ENCODE data around the gene CLDN12. TPM values are rescaled to one million over a fixed set of nuclear protein-coding genes. Genes with fewer than 3 reads are reported as not detected.
"Not testable (repeated sequence)": the region's sequence is repeated elsewhere in the genome, so short reads cannot be mapped to it uniquely, and the experiment has no call there.

The CLDN12 gene
- polyA plus RNA-seq, 3 donors, result 0.32 to 0.99 (median 0.60) TPM

DNA sequence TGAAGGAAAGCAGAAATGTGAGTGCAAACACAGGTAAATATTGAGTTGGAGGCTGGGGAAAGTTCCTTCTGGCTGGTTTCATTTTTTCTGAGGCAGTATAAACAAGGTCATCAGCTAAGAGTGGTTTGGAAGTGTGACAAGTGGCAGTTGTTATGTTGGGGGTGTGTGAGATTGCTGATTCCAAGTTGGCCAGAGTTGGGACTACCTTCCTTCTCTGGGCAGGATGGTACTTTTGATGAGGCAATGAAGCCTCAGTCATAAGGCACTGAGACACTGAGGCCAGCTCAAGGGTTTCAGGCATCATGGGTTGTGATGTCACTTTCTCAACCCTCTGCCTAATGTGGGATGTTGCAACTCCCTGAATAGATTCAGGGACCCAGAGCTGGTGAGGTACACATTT lies 58.0 kb downstream of the CLDN12 start:
- Mint-ChIP-seq H3K4me1 (peaks cover 16% of the 10 kb centered on the region), H3K4me3 (no peak overlapping the region), H3K27me3 (ENCODE audit: low read depth in 3 of 3) (peaks cover 1 to 5% (median 4%) of the 10 kb centered on the region in 3 donors), H3K9me3 (peaks cover 0 to 17% (median 4%) of the 10 kb centered on the region in 7 donors), H3K36me3 (no peaks in the 10 kb centered on the region), H3K27ac (peak overlapping the region in 1 of 7 donors; percentile 48)
- no peak overlapping the region for H3K9ac ChIP-seq (ENCODE audit: insufficient read depth, low read length, poor library complexity, severe bottlenecking)
- TF ChIP-seq, protein P1, sequence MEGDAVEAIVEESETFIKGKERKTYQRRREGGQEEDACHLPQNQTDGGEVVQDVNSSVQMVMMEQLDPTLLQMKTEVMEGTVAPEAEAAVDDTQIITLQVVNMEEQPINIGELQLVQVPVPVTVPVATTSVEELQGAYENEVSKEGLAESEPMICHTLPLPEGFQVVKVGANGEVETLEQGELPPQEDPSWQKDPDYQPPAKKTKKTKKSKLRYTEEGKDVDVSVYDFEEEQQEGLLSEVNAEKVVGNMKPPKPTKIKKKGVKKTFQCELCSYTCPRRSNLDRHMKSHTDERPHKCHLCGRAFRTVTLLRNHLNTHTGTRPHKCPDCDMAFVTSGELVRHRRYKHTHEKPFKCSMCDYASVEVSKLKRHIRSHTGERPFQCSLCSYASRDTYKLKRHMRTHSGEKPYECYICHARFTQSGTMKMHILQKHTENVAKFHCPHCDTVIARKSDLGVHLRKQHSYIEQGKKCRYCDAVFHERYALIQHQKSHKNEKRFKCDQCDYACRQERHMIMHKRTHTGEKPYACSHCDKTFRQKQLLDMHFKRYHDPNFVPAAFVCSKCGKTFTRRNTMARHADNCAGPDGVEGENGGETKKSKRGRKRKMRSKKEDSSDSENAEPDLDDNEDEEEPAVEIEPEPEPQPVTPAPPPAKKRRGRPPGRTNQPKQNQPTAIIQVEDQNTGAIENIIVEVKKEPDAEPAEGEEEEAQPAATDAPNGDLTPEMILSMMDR (IDR thresholded peaks at IDR 0.05), result no peak
- no peaks in the 10 kb centered on the region for H3K27me3 ChIP-seq (ENCODE audit: control insufficient read depth in 2 of 2, insufficient read depth in 2 of 2, low read length in 2 of 2)
- no peaks in the 10 kb centered on the region for H3K4me1 ChIP-seq (ENCODE audit: control insufficient read depth in 1 of 2, insufficient read depth in 2 of 2, low read length in 2 of 2)
- H3K27ac ChIP-seq (ENCODE audit: low read depth in 1 of 2, low read length in 2 of 2), result no peak overlapping the region
- peak; percentile 35 to 75 (median 56) for DNase-seq
- H2AFZ ChIP-seq (ENCODE audit: insufficient read depth, low read depth, low read length, poor library complexity, severe bottlenecking), result no peak overlapping the region
- H3K4me2 ChIP-seq (replicated peaks; ENCODE audit: extremely low read depth, low read length, poor library complexity, severe bottlenecking), result no peak overlapping the region
- no peaks in the 10 kb centered on the region for H3K79me2 ChIP-seq (ENCODE audit: insufficient read depth, low read length)
- intact Hi-C loops (cut with micrococcal nuclease), result loop anchor here in 1 of 2 donors (2.0 kb wide), 1 partner anchor 58 kb away; no protein-coding TSS in a partner anchor
- no peaks in the 10 kb centered on the region for H4K20me1 ChIP-seq (ENCODE audit: insufficient read depth, low read length)
- no peaks in the 10 kb centered on the region for H3K36me3 ChIP-seq (replicated peaks in 1 of 2; ENCODE audit: control insufficient read depth in 1 of 2, insufficient read depth in 2 of 2, low read length in 2 of 2)
- no peak overlapping the region for H3K4me3 ChIP-seq (replicated peaks in 1 of 3; ENCODE audit: low read depth in 2 of 3, low read length in 3 of 3)
- peaks cover 0 to 8% of the 10 kb centered on the region in 2 donors for H3K9me3 ChIP-seq (replicated peaks in 1 of 2; ENCODE audit: control insufficient read depth in 1 of 2, insufficient read depth in 1 of 2, low read length in 2 of 2)

DNA sequence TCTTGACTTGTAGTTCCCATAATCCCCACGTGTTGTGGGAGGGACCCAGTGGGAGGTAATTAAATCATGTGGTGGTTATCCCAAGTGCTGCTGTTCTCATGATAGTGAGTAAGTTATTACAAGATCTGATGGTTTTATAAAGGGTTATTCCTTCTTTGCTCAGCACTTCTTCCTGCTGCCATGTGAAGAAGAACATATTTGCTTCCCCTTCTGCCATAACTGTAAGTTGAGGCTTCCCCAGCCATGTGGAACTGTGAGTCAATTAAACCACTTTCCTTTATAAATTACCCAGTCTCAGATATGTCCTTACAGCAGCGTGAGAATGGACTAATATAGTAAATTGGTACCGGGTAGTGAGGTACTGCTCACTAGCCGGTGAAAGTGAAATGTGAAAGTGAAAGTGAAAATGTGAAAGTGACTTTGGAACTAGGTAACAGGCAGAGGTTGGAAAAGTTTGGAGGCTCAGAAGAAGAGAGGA lies 59.9 kb downstream of the CLDN12 start:
- H3K4me2 ChIP-seq (replicated peaks; ENCODE audit: extremely low read depth, low read length, poor library complexity, severe bottlenecking), result peak overlapping the region; percentile 60
- Mint-ChIP-seq H3K27ac (peak overlapping the region in 6 of 7 donors; percentile 10 to 71 (median 59)), H3K4me1 (peaks cover 16% of the 10 kb centered on the region), H3K9me3 (peaks cover 2 to 21% (median 4%) of the 10 kb centered on the region in 7 donors), H3K4me3 (peak overlapping the region; percentile 60 to 80)
- H3K36me3 ChIP-seq (replicated peaks in 1 of 2; ENCODE audit: control insufficient read depth in 1 of 2, insufficient read depth in 2 of 2, low read length in 2 of 2); H3K36me3 Mint-ChIP-seq; H4K20me1 ChIP-seq (ENCODE audit: insufficient read depth, low read length); H3K79me2 ChIP-seq (ENCODE audit: insufficient read depth, low read length); H3K27me3 ChIP-seq (ENCODE audit: control insufficient read depth in 2 of 2, insufficient read depth in 2 of 2, low read length in 2 of 2); H3K9me3 ChIP-seq (replicated peaks in 1 of 2; ENCODE audit: control insufficient read depth in 1 of 2, insufficient read depth in 1 of 2, low read length in 2 of 2); H3K4me1 ChIP-seq (ENCODE audit: control insufficient read depth in 1 of 2, insufficient read depth in 2 of 2, low read length in 2 of 2); intact Hi-C loops (cut with micrococcal nuclease); H3K27me3 Mint-ChIP-seq (ENCODE audit: low read depth in 3 of 3): not testable (repeated sequence)
- H3K9ac ChIP-seq (ENCODE audit: insufficient read depth, low read length, poor library complexity, severe bottlenecking), result peak overlapping the region; percentile 28
- peak overlapping the region in 1 of 2 donors; percentile 70 for H3K27ac ChIP-seq (ENCODE audit: low read depth in 1 of 2, low read length in 2 of 2)
- WGBS (ENCODE audit: insufficient coverage), result 0% methylated on average over 2 of the region's 4 CpGs
- DNase-seq, result peak; percentile 2 to 56 (median 27)
- H2AFZ ChIP-seq (ENCODE audit: insufficient read depth, low read depth, low read length, poor library complexity, severe bottlenecking), result peak overlapping the region; percentile 72
- H3K4me3 ChIP-seq (replicated peaks in 1 of 3; ENCODE audit: low read depth in 2 of 3, low read length in 3 of 3), result peak overlapping the region; percentile 30 to 74 (median 72)

Other genes starting within 250 kb of the CLDN12 start
- gene STEAP1, start 249.0 kb upstream of the CLDN12 start, polyA plus RNA-seq, result not detected
- not detected for gene STEAP2, start 191.7 kb upstream of the CLDN12 start, polyA plus RNA-seq
- not detected for gene CFAP69, start 158.3 kb upstream of the CLDN12 start, polyA plus RNA-seq
- not detected for gene FAM237B, start 82.2 kb upstream of the CLDN12 start, polyA plus RNA-seq
- 10 to 100 TPM in 2 of 3 donors, 1 to 10 TPM in 1; 7.0 to 12.2 (median 10.4) TPM for gene GTPBP10, start 56.7 kb upstream of the CLDN12 start, polyA plus RNA-seq
- not detected for gene PTTG1IP2, start 66.2 kb downstream of the CLDN12 start, polyA plus RNA-seq
- gene CDK14, start 192.9 kb downstream of the CLDN12 start, polyA plus RNA-seq, result 1 to 10 TPM; 1.7 to 2.5 (median 2.1) TPM